CD4-positive, alpha-beta T cell treated with Interleukin-4 for 4 hours (primary cell): ENCODE data around the gene MARCHF3.
"Not testable (repeated sequence)": the region's sequence is repeated elsewhere in the genome, so short reads cannot be mapped to it uniquely, and the experiment has no call there.

Source experiments
- DNase-seq: peaks from one replicate; pipeline ENCODE4 v3.0.0-alpha.2; 2020

MARCHF3 gene

DNA sequence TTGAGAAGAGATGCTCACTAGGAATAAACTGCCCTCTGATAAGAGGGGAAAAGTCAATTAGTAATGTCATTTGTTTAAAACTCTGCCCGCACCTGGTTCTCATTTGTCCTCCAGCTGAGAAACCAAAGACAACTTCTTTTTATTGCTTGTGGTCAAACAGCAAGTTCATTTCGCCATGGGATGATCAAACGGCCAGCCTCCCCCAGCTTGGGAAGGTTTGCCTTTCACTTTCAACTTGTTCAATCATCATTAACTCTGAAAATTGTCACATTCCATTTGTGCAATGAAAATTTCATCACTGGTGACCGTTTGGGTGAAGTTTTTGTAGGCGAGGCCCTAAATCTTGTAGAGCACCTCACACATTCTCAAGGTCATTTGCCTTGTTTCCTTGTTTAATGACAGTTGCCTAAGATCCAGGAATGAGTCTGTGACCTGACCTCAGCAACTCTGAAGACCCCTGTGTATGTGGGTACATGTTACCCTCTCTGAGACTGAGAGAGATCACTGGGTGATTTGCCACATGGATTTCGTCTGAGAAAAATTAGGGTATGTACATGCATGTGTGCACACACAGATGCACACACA, 117.7 kb downstream of the MARCHF3 start:
- no peak for DNase-seq

GRCh38 chr5:126911986-126912385, 118.4 kb downstream of the MARCHF3 start:
- no peak for DNase-seq

DNA sequence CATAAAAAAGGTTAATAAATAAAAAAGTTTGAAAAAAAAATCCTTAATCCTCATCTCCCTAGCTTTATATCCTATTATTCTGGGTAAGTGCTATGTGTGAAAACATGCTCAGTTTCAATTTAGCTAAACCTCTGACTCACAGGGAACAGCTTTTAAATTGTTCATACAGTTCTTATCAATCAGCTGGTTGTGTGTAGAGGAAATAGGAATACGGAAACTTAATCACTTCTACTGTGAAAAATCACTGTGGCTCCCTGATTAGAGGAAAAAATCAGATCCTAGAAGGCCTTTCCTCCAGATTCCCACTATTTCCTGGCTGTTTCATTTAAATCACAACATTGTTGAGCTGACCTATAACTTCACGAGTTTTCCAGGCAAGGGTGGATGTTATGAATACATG, 120.5 kb downstream of the MARCHF3 start:
- DNase-seq, result no peak

DNA sequence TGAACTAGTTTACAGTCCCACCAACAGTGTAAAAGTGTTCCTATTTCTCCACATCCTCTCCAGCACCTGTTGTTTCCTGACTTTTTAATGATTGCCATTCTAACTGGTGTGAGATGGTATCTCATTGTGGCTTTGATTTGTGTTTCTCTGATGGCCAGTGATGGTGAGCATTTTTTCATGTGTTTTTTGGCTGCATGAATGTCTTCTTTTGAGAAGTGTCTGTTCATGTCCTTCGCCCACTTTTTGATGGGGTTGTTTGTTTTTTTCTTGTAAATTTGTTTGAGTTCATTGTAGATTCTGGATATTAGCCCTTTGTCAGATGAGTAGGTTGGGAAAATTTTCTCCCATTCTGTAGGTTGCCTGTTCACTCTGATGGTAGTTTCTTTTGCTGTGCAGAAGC, 126.0 kb downstream of the MARCHF3 start:
- not testable (repeated sequence) for DNase-seq

DNA sequence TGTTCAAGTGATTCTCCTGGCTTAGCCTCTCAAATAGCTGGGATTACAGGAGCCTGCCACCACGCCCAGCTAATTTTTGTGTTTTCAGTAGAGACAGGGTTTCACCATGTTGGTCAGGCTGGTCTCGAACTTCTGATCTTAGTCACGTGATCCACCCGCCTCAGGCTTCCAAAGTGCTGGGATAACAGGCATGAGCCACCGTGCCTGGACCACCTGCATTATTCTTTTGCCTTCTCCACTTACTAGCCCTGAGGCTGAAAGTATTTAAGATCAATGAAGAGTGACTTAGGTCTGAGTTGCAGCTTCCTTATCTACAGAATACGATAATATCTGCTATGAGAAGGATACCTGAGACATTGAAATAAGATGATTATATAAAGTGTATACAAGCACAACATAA, 129.6 kb downstream of the MARCHF3 start:
- DNase-seq, result no peak

GRCh38 chr5:126899476-126899875, 130.9 kb downstream of the MARCHF3 start:
- no peak for DNase-seq

GRCh38 chr5:126897851-126898630, 132.3 kb downstream of the MARCHF3 start:
- DNase-seq, result no peak

GRCh38 chr5:126896170-126896702, 134.1 kb downstream of the MARCHF3 start:
- no peak for DNase-seq

- not testable (repeated sequence) for DNase-seq
Measured at GRCh38 chr5:126895712-126896111, 134.6 kb downstream of the MARCHF3 start.

GRCh38 chr5:126890414-126890813, 139.9 kb downstream of the MARCHF3 start:
- DNase-seq, result not testable (repeated sequence)

- DNase-seq, result no peak
Measured at GRCh38 chr5:126888175-126888574, 142.2 kb downstream of the MARCHF3 start.

GRCh38 chr5:126884269-126884819, 146.0 kb downstream of the MARCHF3 start:
- DNase-seq, result no peak

- DNase-seq, result no peak
Measured at GRCh38 chr5:126883564-126884245, 146.7 kb downstream of the MARCHF3 start.

DNA sequence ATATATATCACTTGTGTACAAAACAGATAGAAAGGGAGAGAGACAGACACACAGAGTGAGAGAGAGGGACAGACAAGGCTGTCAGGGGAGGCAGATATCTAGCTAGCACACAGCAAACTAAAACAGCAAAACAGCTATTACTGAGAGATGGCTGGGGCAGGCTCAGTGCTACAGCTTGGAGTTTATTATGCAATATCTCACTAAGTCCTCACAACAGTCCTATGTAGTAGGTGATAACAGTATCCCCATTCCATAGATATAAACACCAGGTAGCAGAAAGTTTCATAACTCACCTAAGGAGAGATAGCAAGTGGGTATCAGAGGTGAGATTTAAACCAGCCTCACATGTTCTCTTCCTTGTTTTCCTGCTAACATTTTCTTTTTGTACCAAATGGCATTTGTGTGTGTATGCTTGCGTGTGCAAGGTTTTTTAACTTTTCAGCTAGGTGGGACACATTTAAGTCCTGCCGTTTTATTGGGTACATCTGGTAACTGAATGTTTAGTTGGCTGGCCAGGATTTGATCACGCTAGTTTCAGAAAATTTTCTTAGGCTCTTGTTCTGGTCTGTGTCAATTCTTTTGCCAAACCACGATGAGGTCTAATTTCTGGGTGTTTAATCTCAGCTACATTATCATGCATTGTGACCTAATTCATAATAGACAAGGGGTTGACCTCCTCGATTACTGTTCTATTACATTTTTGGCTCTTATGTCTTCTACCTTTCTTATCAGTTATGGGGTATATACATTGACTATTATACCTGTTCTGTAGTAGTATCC, 148.3 kb downstream of the MARCHF3 start:
- DNase-seq, result no peak

DNA sequence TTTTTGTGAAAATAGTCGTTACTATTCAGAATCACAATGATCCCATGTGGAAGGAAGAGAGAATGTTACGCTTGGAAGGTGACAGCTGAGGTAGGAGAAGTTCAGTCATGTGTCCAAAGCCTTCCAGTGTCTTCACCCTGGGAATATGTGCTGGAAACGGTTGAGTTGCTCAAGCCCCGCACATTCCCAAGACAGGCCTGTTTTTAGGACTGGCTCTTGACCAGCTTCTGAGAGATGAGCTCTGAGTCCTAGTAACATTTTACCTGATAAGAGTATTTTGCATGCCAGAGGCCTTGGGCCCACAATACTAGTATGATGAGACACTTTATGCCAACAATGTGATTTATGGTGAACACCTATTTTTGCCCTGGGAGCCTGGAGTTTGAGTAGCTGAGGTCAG, 151.7 kb downstream of the MARCHF3 start:
- DNase-seq, result no peak

GRCh38 chr5:126878085-126878484, 152.3 kb downstream of the MARCHF3 start:
- no peak for DNase-seq

DNA sequence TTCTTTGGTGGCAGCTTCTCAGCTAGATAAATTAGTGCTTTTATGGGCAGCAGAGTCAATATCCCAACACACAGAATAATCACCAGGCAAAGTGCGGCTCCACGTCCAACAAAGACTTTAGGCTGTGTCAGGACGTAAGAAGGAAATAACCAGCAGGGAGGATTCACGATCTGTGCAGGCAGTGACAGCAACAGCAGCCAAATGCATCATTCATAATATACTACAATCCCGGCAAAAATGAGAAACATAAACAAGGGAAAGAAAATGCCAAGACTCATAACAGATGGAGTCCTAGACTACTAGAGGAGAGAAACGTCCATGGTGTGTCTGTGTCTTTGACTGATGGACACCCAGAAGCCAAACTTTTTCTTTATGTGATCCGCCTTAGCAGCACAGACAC, 152.8 kb downstream of the MARCHF3 start:
- no peak for DNase-seq

GRCh38 chr5:126875303-126875785, 155.0 kb downstream of the MARCHF3 start:
- DNase-seq, result no peak

DNA sequence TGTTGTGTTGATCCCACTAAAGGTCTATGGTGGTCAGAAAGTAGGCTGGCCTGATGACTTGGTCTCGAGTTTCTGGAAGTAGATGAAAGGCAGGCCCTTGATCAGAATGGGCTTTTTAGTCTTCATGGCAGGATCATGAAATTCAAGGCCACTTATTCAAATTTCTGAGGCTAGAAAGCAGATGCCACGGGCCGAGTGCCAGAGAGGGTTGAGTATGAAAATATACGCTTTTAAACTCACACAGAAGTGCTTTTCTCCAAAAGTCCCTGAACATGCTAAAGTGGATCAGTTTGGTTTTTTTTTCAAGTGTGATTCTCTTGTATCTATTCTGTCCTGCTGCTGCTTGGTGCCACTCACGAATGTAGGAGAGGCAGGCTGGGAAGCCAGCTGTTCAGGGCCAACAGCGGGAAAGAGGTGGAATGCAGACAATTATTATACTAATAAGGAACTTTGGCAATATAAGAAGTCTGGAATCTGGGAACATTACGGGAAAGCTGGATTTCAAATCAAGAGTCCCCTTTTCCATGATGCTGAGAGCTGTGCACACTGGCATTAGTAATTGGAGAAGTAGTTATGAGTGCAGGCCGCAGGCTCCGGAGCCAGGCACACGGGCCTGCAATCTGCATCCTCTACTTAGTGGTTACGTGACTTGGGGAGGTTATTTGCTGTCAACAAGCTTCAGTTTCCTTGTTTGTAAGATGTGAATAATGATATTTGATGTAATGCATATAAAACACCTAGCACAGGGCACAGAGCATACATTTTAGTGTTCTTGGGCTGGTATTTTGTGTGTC, 157.6 kb downstream of the MARCHF3 start:
- no peak for DNase-seq

DNA sequence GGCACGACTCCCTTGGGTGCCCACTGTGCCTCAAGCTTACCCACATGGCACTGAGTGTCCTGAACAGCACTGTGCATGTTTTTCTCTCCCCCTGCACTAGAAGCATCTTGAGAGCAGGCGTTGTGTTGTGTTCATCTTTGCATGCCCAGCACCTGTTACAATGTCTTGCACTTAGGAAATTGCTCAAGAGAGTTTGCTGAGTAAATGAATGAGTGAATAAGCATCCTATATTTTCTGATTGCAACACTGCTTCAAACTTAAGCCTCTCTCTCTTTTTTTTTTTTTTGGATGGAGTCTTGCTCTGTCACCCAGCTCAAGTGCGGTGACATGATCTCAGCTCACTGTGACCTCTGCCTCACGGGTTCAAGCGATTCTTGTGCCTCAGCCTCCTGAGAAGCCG, 158.9 kb downstream of the MARCHF3 start:
- no peak for DNase-seq

DNA sequence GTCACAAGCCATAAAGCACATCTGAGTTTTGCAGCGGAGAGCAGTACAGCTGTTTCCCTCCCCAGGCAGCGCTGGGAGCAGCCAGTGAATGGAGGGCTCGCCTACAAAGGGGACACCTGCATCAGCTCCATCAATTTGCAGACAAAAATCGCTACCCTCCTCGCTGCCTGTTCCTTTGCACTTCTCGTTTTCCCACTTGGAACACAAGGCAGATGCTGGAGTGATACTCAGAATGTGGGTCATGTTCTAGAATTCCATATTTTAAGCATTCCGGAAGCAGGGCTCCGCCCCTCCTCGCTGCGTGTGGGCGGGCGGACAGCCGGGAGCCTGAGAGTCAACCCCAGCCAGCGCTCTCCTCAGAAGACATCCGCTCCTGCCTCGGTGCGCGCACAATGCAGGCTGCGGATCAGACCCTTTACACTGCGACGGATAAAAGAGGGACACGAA, 161.3 kb downstream of the MARCHF3 start:
- DNase-seq, result no peak
